Transverse colon (tissue), 3 donors: Measurements from ENCODE around the gene MAMDC2.

ENCODE experiments used
- CTCF ChIP-seq, 5 experiments: fragments of 200-600 bp in 3 of 5; fragments of 450-650 bp in 2 of 5; sonication (generic) in 3 of 5; IDR thresholded peaks; 1 replicate in 2 of 5; 2 replicates in 3 of 5; pipeline ENCODE4 v1.5.1; 2016 to 2017; ENCODE audit warnings: antibody characterized with exemption in 5 of 5, inconsistent platforms in 3 of 5, mild to moderate bottlenecking in 2 of 5, moderate library complexity in 1 of 5
- EP300 ChIP-seq: sonication (generic); formaldehyde crosslinking; IDR thresholded peaks from one replicate; pipeline ENCODE4 v1.6.1; 2017; ENCODE audit warnings: antibody characterized with exemption, low read depth
- POLR2A ChIP-seq: fragments of 450-650 bp; IDR thresholded peaks from one replicate; pipeline ENCODE4 v1.6.1; 2016; ENCODE audit warnings: antibody characterized with exemption, mild to moderate bottlenecking, moderate library complexity

DNA sequence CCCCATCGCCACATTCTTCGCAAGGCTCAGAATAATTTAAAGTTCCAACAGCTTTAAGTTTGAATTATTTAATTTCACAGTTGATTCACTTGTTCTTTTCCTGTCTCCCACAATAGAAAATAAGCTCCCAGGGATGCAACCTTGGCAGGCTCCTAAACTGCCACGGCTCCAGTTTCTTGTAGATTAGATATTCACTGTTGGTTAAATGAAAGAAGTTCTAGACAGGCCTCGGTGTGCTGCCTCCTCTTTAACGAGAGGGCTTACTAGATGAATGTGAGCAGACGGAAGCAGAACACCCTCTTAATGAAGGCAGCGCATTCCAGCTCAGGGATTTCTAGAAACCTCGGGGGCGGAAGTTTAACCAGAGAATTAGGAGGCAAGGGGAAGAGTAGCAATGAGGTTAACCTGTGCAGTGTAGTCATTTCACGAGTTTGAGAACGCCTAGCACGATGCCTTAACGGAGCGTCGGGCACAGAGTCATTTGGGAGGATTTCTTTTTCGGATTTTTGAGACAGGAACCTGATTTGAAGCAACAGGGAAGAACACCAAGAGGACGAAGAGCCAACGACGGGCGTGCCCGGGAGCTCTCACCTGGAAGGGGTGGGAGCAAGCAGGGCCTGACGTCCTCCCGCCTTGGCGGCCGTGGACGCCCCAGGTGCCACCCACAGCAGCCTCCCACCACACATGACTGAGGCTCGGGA, 214.5 kb downstream of the MAMDC2 start:
- no peak for TF ChIP-seq CTCF (IDR thresholded peaks at IDR 0.05)
- TF ChIP-seq EP300 = no peak
- TF ChIP-seq POLR2A = no peak
